NCI-H226 (cell line): ENCODE data around the gene LCN9.

ENCODE experiments used
- DNase-seq: peaks from one replicate; pipeline ENCODE4 v3.0.0-alpha.2; 2015

LCN9 gene

DNA sequence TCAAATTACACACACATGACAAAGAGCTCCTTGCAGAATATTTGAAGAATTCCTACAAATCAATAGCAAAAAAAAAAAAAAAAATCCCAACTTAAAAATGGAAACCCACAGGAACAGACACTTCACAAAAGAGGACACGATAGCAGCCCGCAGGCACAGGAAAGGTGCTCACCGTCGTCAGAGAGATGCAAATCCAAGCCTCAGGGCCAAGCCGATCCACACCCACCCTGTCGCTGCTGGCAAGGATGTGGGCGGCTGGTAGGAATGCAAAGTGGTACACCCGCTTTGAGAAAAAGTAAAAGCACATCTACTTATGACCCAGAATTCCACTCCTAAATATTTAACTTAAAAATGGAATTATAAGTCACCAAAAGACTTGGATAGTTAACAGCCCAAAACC lies 10.8 kb downstream of the LCN9 start:
- no peak for DNase-seq

DNA sequence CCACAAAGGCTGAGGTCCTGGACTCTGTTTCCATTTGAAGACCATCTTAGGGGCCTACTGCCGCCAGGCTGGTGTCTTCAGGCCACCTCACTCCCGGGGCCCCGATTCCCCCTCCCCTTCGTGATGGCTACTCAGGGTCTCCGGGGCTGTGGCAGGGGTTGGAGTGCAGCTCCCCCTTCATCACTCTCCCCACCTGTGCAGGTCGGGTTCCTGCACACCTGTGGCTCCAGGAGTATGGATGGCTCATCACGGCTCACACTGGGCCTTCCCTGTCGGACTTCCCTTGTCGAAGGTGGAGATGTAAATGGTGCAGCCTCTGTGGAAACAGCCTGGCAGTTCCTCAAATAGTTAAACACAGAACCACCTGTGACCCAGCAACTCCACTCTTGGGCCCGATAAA lies 11.9 kb downstream of the LCN9 start:
- DNase-seq: no peak

DNA sequence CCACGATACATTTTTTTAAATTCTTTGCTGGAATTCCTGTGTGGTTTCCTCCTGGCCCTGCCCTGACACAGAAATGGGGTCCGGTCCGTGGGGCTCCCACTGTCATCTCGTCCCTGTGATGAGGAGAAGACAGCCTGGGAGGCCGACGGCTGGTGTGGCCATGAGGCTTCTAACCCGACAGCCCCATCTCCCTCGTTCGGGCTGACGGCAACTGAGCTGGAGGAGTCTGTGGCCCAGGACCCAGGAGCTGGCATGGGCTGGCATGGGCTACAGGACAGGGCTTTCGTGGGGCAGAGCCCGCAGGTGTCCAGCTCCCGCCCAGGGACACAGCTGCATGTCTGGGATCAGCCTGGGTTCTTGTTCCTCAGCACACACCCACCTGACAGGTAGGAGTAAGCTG lies 13.8 kb downstream of the LCN9 start:
- no peak for DNase-seq

DNA sequence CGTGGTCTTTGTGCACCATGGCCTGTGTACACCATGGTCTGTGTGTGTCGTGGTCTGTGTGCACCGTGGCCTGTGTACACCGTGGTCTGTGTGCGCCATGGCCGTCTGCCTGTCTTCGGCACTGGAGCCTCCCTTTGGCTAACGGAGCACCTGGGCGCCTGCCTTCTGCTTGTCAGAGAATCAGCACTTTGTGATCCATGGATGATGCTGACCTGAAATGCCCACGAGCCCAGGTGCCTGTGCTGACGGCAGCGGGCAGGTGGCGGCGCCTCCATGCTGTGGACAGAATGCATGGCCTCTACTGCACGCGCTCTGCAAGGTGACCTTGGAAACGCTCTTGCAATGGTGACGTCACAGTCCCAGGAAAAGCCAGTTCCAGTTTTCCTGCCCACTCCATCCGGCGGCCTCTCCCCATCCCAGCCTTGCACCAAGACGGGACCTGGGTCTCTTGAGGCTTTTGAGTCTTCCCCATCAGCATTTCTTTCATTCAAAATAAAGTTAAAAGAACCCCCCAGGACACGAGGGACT lies 14.6 kb downstream of the LCN9 start:
- DNase-seq: no peak

DNA sequence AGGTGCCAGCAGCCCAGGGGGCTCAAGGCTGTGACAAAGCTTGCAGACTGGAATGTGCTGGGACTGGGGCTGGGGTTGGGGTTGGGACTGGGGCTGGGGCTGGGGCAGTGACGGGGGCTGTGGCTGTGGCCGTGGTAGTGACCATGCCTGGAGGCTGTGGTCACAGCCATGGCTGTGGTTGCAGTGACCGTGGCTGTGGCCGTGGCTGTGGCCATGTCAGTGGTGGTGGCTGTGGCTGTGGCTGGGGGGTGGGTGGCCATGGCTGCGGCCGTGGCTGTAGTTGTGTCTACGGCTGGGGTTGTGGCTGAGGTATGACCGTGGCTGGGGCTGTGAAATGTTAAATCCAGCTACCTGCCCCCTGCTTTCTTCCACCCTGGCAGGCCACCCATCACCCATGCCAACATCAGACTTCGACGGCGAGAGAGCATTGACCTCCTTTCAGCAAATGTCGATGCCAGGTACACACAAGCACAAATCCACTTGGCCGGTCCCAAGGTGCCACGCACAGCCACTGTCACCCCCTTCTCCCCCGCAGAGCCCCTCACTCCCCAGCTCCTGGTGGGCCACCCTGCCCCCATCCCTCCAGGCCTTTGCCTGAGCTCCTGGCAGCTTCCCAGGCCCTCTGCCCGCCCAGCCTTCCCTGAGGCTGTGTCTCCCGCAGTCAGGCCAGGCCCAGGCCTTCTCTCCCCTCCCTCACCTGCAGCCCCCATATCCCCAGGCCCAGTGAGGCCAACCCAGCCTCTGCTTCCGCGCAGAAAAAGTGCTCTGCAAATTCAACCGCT lies 15.3 kb downstream of the LCN9 start:
- DNase-seq: no peak

DNA sequence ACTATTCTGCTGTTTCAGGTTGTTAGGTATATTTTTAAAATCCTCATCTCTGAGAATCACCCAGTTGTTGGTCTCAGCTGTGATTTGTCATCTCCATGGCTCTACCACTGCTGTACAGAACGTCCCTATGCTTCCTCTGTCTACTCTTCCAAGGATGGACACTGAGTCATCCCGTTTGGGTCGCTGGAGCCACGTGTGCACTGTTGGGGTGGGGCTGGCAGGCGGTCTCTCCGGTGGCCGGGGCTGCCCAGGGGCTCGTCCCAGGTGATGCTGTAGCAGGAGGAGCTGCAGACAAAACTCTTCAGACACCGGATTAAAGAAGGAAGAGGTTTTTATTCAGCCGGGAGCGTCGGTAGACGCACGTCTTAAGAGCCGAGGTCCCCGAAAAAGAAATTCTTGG lies 16.9 kb downstream of the LCN9 start:
- no peak for DNase-seq

DNA sequence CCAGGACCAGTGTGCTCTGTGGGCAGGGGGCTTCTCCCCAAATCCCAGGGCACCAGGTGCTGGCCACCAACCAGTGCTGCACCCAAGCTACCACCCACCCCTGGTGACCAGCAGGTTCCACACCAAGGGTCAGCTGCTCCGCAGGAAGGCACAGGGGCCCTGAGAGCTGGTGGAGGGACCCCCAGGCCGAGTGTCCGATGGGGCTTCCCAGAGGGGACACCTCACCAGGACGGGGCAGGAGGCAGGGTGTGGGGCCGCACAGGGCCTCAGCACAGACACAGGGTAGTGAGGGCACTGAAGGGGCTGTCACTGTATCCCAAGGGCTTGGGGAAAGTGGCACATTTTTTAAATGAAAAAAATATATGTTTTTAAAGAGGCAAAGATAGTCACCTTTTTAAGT lies 18.1 kb downstream of the LCN9 start:
- DNase-seq: no peak

DNA sequence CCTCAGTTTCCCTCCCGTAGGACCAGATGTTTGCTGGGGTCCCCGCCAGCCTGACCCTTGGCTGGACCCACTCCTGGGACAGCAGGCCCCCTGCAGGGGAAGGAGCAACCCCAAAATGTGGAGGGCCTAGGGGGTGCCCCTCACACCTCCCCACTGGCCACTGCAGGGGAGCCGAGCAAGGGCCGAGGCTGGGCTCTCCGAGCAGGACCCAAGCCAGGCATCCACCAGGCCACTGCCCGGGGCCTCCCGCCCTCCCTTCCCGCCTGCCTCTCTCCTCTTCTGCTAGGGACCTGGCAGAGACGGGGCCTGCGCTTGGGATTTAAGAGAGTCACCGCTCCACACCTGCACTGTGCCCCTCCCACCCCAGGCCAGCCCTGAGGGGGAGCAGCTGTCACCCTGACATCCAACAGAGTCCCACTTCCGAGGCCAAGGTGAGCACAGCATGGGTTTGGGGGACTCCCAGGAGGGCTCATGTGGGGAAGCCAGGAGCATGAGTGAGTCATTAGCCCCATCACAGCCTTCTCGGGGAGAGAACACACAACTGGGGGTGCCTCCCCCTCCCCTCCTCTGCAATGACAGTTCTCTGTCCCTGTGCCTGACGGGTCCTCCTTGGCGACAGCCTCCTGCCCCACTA lies 20.4 kb downstream of the LCN9 start:
- DNase-seq: no peak

DNA sequence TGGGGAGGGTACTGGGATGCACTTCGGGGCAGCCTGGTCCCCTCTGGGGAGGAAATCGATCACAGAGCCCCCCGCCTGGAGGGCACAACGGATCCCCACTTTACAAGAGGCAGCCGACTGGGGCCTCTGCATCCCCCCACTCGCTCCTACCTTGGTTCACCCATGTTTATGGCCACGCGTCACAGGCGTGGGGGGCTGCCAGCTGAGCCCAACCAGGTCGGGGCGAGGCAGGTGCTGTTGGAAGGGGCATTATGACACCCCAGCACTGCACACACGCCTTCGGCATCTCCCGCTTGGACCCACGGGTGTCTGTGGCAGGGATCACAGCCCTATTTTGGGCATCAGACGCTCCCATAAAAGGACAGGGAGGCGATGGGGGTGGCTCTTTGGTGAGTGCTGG lies 21.6 kb downstream of the LCN9 start:
- no peak for DNase-seq

DNA sequence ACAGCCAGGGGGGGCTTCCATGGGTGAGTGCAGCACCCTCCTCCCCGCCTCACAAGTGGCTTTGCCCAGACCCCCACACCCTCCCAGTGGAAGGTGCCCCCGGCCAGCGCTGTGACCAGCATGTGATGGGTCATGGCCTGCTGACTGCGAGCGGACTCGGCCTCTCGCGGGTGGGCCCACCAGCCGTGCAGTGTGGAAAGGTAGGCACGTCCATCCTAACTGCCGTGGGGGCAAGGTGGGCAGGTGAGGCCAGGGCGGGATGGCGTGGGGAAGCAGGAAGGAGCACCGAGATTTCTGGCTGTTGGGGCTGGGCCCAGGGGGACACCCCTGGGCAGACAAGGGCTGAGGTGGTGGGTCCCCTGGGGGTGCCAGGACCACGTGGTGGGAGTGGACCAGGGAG lies 24.1 kb downstream of the LCN9 start:
- DNase-seq: no peak

DNA sequence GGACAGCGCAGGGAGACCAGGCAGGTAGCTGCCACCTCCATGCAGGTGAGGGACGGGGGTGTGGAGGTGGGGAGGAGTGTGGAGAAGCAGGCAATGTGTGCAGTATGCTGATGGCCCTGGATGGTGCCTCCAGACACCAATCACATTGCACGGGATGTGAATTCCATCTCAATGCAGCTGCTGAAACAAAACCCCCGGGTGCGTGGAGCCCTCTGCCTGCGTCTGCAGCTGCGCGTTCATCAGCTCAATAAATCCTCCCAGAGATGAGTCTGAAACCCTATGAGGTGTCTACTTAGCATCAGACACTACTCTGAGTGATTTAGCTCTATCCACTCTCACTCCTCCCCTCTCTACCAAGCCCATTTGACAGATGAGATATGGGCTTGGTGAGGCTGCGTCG lies 25.9 kb downstream of the LCN9 start:
- no peak for DNase-seq

DNA sequence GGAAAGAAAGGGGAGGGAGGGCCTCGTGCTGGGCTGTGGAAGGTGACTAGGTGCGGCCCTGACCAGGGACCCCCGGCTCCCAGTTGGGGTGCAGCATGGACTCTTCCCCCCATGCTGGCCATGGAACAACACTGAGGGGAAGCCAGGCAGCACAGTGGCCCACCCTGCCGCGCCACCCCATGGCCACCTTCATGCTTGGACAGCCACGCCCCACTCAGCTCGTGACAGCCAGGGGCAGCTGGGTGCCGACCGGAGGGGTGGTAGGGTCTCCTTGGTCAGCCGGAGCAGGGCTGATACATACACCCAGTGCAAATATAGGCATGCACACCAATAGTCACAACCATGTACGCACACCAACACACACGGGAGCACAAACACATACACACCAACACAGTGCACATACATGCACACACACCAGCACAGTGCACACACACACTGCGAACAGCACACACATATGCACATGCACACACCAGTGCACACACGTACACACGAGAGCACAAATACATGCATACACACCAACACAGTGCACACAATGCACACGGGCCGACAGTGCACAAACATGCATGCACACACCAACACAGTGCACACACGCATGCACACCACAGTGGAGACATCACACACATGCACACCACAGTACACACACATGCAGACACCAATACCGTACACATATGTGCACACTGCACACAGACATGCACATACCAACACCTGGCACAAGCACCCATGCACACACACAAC lies 27.9 kb downstream of the LCN9 start:
- DNase-seq: no peak

DNA sequence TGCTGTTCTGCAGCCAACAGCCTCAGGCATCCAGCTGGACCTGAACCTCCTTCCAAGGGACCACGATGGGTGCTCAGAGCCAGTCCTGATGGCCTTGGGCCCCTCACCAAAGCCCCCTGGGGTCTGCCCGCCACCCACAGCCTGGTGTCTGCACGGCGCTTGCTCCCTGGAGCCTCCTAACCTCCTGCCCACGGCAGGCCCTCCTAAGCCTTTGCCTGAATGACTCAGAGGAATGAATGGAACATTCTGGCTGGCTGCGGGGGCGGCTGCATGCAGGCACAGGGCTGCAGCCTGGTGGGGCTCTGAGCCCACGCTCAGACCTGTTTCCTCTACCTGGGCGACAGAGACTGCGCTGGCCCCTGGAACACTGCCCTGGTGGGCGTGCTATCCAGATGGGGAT lies 29.3 kb downstream of the LCN9 start:
- DNase-seq: no peak

DNA sequence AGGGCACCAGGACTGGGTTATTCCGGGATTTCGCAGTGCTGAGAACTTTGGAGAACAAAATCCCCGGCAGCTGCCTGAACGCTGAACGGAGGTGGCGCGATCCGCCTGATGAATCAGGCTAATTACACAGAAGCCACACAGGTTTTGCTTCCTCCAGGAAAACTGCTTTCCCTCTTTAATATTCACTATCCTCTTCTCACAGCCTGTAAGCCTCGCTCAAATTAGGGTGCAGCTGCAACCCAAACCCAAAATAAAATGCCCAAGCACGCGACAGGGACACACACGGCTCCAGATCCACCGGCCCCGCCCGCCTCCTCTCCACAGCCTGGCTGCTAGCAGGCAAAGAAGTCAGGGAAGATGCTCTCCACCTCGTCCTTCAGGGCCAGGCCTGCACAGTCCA lies 30.2 kb downstream of the LCN9 start:
- DNase-seq: no peak

DNA sequence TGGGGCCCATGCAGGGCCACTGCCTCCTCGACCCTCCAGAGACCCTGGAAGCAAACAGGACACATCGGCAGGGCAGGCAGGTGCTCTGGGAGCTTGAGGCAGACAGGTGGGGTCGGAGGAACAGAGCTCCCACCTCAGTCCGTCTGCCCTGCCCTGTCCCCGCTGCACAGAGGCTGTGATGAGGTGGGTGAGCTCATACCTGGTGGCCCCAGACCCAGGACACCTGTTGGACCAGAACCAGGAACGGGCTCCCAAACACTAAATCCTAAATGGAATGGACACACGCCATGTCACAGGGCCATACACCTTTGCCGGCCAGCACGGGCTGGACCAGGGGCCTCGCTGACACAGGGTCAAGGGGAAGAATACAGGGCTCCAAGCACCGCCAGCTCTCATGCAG lies 30.7 kb downstream of the LCN9 start:
- no peak for DNase-seq

DNA sequence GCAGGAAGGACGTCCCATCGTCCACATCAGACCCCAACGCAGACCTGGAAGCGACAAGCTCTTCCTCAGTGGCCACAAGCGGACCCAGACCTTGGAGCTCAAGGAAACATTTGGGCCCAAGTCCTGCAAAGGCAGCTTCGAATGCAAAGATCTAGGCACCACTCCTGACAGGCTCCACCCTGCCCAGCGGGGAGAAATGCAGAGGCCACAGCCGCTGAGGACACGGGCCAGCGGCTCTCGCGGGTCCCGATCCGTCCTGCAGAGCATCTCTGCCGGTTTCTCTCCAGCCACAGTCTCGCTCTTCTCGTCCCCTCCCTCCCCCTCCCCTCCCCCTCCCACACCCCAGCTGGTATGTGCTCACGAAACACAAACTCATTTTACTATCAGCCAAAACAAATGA lies 31.3 kb downstream of the LCN9 start:
- DNase-seq: no peak

DNA sequence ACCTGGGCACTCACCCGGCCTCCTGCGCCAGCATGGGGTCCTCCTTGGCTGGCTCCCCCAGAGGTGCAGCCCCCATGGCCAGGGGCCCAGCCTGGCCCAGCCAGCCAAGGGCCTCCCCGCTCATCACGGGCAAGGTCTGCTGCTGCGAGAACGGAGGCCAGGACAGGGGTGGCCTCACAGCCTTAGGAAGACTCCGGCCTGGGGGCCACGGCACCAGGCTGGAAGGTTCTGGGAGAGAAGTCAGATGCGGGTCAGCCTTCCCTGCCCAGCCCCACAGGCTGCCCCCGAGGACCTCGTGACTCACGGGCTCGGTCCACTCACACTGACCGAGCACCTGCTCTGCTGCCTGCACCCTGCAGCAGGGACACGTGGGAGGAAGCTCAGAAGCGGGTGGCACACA lies 31.9 kb downstream of the LCN9 start:
- no peak for DNase-seq

DNA sequence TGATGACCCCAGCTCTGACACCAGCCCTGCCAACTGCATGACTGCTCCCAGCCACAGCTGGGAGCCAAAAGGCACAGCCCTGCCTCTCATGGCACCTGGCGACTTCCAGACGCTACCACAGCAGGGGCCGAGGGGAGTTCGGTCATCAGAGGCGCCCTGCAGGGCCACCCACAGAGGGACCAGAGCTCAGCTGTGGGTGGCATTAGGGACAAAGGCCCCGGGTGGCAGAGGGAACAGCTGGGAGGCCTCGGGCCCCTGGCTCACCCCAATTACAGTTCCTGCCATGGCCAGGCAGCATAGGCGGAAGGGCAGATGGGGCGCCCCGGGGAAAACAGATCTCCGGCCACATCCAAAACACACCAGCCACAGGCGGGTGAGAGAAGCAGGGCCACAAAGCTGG lies 32.5 kb downstream of the LCN9 start:
- DNase-seq: no peak

DNA sequence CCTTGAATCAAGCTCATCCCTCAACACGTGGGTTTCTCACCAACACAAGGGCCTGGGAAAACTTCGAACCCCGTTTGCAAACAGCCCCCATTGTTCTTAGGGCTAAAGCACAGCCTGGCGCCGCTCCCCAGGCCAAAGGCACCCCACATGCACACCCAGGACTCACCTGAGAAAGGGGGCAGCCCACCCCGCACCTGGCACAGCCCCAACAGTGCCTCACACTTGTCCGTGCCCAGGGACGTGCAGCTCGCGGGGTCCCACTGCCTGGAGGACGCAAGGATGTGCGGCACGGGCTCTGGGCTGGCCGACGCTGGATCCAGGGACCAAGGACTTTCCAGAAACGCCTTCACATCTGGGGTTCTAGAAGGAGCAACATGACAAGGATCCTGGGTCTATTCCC lies 33.3 kb downstream of the LCN9 start:
- no peak for DNase-seq

DNA sequence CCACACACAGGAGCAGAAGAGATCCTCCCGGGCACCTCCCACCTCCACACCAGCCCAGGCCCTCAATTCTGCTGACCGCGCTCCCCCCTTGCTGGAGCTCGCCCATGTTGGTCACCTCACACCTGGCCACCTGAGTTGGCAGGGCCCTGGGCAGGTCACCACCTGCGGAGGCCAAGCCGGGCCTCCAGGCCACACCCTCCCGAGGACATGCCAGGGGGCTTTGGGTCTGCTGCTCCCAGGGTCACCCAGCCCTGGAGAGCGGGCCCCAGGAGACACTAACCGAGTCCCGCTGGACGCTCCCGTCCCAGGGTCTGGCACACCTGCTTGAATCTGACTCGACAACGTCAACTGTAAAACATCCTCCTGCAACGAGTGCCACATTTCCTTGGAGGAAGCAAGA lies 34.1 kb downstream of the LCN9 start:
- DNase-seq: no peak

DNA sequence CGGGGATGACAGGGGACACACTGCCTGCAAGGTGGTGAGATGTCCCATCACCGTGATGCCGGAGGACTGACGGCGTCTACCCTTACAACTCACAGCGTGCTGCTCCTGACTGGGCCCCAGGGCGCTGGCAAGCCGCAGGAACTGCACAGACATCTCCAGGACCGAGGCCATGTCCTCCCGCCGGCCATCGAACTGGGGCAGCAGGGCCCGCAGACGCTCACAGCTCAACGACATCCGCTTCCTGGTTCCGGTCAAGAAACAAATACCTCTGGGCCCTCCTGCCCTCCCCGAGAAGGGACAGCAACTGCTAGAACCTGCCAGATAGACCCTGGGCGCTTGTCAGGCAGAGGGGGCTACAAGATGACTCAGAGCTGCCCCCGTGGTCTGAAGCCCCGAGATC lies 35.1 kb downstream of the LCN9 start:
- no peak for DNase-seq

DNA sequence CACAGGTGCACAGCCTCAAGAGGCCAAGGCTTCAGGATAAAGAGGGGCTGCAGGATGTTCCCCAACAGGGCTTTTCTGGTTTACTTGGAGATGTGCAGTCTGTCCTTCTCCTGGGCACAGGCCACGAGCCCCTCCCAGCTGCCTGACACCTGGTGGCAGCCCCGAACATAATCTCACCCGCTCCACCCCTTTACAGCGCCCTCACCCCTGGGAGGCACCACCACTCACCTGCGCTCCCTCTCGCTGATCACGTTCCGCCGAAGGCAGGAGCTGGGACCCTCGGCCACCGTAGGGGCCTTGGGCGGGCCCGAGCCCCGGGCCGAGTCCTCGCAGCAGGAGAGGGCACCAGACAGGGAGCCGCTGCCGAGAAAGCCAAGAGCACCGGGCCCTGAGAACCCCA lies 35.7 kb downstream of the LCN9 start:
- DNase-seq: no peak

DNA sequence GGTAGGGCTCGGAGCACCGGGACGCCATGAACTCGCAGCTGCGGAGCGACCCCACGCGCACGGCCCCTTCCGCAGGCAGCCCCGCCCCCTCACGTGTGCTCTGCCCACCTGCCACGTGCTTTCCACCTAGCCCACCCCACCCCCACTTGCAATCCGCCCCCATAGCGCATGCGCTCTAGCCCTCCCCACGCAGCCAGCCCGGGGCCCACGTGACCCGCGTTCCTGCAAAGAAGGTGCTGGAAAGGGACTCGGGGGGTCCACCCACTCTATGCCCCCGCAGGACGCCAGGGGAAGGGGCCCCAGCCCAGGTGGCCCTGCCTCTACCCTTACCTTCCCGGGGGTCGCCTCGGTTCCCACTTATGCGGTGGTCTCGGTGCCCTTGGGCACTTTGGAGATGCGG lies 36.3 kb downstream of the LCN9 start, which contains the start of gene SOHLH1:
TSS of gene SOHLH1 (minus strand) at position 42 of the 400 bp plus-strand sequence. CDS start at position 28, 14 bp downstream.
- DNase-seq: no peak

DNA sequence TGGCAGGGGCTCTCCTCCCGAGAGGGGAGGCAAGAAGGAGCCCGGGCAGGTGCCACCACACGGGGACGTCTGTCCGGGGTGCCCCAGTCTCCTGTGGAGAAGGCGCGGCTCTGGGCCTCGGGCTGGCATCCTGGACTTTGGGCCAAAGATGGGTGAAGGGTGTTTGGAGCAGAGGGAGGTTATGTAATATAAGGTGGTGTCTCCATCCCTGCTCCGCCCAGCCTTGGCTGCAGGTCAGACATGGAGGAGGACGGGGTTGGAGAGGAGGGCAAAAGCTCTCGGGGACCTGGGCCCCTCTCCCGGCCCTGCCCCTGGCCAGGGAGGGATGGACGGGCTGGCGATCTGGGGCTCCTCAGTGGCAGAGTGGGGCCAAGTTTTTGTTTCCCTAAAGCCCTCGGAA lies 37.4 kb downstream of the LCN9 start:
- DNase-seq: no peak
